Naive B cell (primary cell): ENCODE data around the gene USP32. TPM values are rescaled to one million over a fixed set of nuclear protein-coding genes. Genes with fewer than 3 reads are reported as not detected.

Experiments
- ATAC-seq, 2 donors: fragments of 150-1000 bp; cut with Tn5 transposase; 2 replicates each; pipeline ENCODE4 v1.10.0; 2021; ENCODE audit warnings: low read depth in 2 of 2, mild to moderate bottlenecking in 2 of 2, moderate library complexity in 2 of 2
- DNase-seq: peaks from one replicate; pipeline ENCODE4 v3.0.0; 2022
- H3K27ac Mint-ChIP-seq, 6 donors: one replicate each; pipeline ENCODE4 v1.8.0; 2020 to 2022; ENCODE audit warnings: mild to moderate bottlenecking in 6 of 6, mixed read lengths in 6 of 6, moderate library complexity in 5 of 6, inconsistent platforms in 2 of 6
- H3K27me3 Mint-ChIP-seq, 3 donors: one replicate each; pipeline ENCODE4 v1.8.0; 2021 to 2022; ENCODE audit warnings: mixed read lengths in 3 of 3, mild to moderate bottlenecking in 1 of 3
- H3K36me3 Mint-ChIP-seq, 2 donors: one replicate each; pipeline ENCODE4 v1.8.0; 2020 to 2022; ENCODE audit warnings: mixed read lengths in 2 of 2, inconsistent platforms in 1 of 2, mild to moderate bottlenecking in 1 of 2
- H3K4me1 Mint-ChIP-seq, 3 donors: one replicate each; pipeline ENCODE4 v1.8.0; 2020 to 2022; ENCODE audit warnings: mixed read lengths in 3 of 3, inconsistent platforms in 1 of 3, mild to moderate bottlenecking in 1 of 3, moderate library complexity in 1 of 3
- H3K4me3 Mint-ChIP-seq, 8 donors: one replicate each; pipeline ENCODE4 v1.8.0; 2020 to 2022; ENCODE audit warnings: mild to moderate bottlenecking in 8 of 8, mixed read lengths in 8 of 8, moderate library complexity in 8 of 8, inconsistent platforms in 2 of 8
- H3K9me3 Mint-ChIP-seq, 7 donors: one replicate each; pipeline ENCODE4 v1.8.0; 2020 to 2022; ENCODE audit warnings: mixed read lengths in 7 of 7, mild to moderate bottlenecking in 5 of 7, inconsistent platforms in 2 of 7, moderate library complexity in 1 of 7
- polyA plus RNA-seq, 6 donors: library from polyadenylated mRNA; unstranded; fragments of 300-500 nt; fragmentation: Illumina TruSeq; gene quantifications; one replicate each; pipeline ENCODE4 v1.2.3, GENCODE V29; 2021; ENCODE audit warnings: low read depth in 6 of 6

The USP32 gene
- polyA plus RNA-seq, 6 donors from 2014 or later: 7.3 to 16.2 (median 14.1) TPM; not detected in 1

DNA sequence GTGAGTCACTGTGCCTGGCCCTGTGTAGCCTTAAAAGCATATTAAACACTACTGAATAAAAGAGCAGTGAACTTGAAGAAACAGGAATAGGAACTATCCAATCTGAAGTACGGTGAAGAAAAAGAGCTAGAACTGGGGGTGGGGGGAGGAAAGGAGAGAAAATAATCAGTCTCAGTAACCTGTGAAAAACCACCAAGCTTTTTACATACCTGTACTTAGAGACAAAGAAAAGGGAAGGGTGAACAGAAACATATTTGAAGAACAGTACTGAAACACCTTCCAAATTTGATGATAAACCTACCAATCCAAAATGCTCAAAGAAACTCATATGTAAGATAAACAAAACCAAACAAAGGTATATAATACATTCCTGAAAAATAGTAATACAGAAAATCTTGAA, 77.5 kb downstream of the USP32 start:
- H3K4me1 Mint-ChIP-seq: peaks cover 16 to 32% (median 28%) of the 10 kb centered on the region in 3 donors
- no peaks in the 10 kb centered on the region for H3K27me3 Mint-ChIP-seq
- peak overlapping the region in 2 of 8 donors; percentile 13 to 30 for H3K4me3 Mint-ChIP-seq
- DNase-seq (no peak), ATAC-seq (no peak)
- no peaks in the 10 kb centered on the region for H3K9me3 Mint-ChIP-seq
- peaks cover 0 to 10% of the 10 kb centered on the region in 2 donors for H3K36me3 Mint-ChIP-seq
- H3K27ac Mint-ChIP-seq: peak overlapping the region in 5 of 6 donors; percentile 7 to 85 (median 74)

GRCh38 chr17:60311936-60312335, 80.0 kb downstream of the USP32 start:
- no peaks in the 10 kb centered on the region for H3K9me3 Mint-ChIP-seq
- DNase-seq (no peak), ATAC-seq (no peak)
- H3K4me3 Mint-ChIP-seq: no peak overlapping the region
- H3K27me3 Mint-ChIP-seq: no peaks in the 10 kb centered on the region
- H3K4me1 Mint-ChIP-seq: peaks cover 16 to 36% (median 31%) of the 10 kb centered on the region in 3 donors
- peak overlapping the region in 1 of 6 donors; percentile 64 for H3K27ac Mint-ChIP-seq
- H3K36me3 Mint-ChIP-seq: peaks cover 0 to 9% of the 10 kb centered on the region in 2 donors

DNA sequence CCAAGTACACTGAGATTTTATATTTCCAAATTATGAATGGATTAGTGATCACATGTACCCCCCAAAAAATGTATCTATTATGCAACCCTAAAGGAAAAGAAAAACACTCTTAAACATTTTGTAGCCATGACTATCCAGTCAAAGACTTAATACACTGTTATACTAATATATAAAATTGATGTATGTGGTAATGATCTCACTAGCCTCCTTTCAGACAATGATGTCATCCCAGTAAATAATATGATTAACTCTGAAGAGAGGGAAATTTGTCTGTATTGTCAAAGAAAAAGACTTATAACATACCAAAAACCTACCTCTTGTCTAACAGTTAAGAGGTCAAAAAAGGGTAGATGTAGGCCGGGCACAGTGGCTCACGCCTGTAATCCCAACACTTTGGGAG, 80.7 kb downstream of the USP32 start:
- ATAC-seq (no peak), DNase-seq (no peak)
- Mint-ChIP-seq H3K36me3 (peaks cover 0 to 7% of the 10 kb centered on the region in 2 donors), H3K4me3 (no peak overlapping the region), H3K4me1 (peaks cover 16 to 31% (median 31%) of the 10 kb centered on the region in 3 donors), H3K27ac (no peak overlapping the region), H3K9me3 (no peaks in the 10 kb centered on the region), H3K27me3 (no peaks in the 10 kb centered on the region)

DNA sequence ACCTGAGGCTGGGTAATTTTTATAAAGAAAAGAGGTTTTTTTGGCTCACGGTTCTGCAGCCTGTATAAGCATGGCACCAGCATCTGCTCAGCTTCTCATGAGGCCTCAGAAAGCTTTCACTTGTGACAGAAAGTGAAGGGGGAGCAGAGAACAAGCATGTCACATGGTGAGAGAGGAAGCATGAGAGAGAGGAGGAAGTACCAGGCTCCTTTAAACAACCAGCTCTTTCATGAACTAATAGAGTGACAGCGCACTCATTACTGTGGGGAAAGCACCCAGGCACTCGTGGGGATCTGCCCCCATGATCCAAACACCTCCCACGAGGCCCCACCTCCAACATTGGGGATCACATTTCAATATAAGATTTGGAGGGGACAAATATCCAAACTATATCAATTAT, 86.8 kb downstream of the USP32 start:
- peaks cover 0 to 8% (median 1%) of the 10 kb centered on the region in 7 donors for H3K9me3 Mint-ChIP-seq
- no peaks in the 10 kb centered on the region for H3K27me3 Mint-ChIP-seq
- H3K27ac Mint-ChIP-seq: peak overlapping the region; percentile 77 to 95 (median 95)
- H3K36me3 Mint-ChIP-seq: peaks cover 8 to 16% of the 10 kb centered on the region in 2 donors
- peak overlapping the region in 7 of 8 donors; percentile 35 to 84 (median 71) for H3K4me3 Mint-ChIP-seq
- DNase-seq (peak; percentile 55), ATAC-seq (peak; percentile 100)
- H3K4me1 Mint-ChIP-seq: peaks cover 16 to 27% (median 26%) of the 10 kb centered on the region in 3 donors

DNA sequence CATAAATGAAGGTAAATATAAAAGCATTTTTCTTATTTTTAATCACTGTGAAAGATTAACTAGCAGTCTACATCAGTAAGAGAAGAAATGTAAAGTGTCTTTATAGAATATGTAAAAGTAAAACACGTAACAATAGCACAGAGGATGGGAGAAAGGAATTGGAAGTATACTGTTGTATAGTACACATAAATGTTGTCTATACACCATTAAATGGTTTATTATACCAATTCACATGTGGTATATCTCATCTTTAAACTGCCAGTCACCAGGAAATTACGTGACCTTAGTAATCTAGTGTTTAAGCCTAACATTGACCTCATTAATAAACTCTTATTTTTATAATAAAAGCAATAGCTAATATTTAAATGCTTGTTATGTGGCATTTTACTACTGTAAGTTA, 87.4 kb downstream of the USP32 start:
- H3K27ac Mint-ChIP-seq: peak overlapping the region in 1 of 6 donors; percentile 33
- ATAC-seq (no peak), DNase-seq (no peak)
- H3K4me1 Mint-ChIP-seq: peaks cover 16 to 27% (median 20%) of the 10 kb centered on the region in 3 donors
- H3K27me3 Mint-ChIP-seq: no peaks in the 10 kb centered on the region
- peaks cover 8 to 16% of the 10 kb centered on the region in 2 donors for H3K36me3 Mint-ChIP-seq
- H3K9me3 Mint-ChIP-seq: peaks cover 0 to 8% (median 1%) of the 10 kb centered on the region in 7 donors
- H3K4me3 Mint-ChIP-seq: no peak overlapping the region

- Mint-ChIP-seq H3K4me3 (peak overlapping the region in 2 of 8 donors; percentile 5 to 9), H3K9me3 (peaks cover 0 to 8% (median 1%) of the 10 kb centered on the region in 7 donors), H3K36me3 (peaks cover 8 to 20% of the 10 kb centered on the region in 2 donors), H3K4me1 (peaks cover 16 to 27% (median 18%) of the 10 kb centered on the region in 3 donors), H3K27me3 (no peaks in the 10 kb centered on the region), H3K27ac (peak overlapping the region in 4 of 6 donors; percentile 19 to 70 (median 46))
- no peak for DNase-seq
- no peak for ATAC-seq
Measured at GRCh38 chr17:60303406-60304099, 88.4 kb downstream of the USP32 start.

DNA sequence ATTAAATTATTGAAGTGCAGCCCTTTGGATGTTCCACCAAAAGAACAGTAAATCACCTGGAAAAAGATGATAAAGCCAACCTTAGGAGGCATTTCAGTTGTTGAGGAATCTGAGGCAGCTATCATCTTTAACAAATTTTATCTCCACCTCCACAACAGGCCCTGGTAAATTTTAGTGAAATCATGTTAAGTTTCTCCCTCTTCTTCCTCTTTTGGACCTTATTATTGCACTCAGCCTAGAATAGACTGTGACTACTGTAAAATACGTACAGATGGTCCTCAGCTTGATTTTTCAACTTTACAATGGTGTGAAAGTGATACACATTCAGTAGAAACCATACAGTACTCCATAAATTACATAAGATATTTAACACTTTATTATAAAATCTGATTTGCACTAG, 90.3 kb downstream of the USP32 start:
- Mint-ChIP-seq H3K9me3 (peaks cover 0 to 8% (median 1%) of the 10 kb centered on the region in 7 donors), H3K27ac (peak overlapping the region in 4 of 6 donors; percentile 17 to 67 (median 24)), H3K4me1 (peaks cover 15 to 22% (median 16%) of the 10 kb centered on the region in 3 donors), H3K36me3 (peaks cover 8 to 20% of the 10 kb centered on the region in 2 donors), H3K4me3 (no peak overlapping the region), H3K27me3 (no peaks in the 10 kb centered on the region)
- DNase-seq (no peak), ATAC-seq (no peak)

DNA sequence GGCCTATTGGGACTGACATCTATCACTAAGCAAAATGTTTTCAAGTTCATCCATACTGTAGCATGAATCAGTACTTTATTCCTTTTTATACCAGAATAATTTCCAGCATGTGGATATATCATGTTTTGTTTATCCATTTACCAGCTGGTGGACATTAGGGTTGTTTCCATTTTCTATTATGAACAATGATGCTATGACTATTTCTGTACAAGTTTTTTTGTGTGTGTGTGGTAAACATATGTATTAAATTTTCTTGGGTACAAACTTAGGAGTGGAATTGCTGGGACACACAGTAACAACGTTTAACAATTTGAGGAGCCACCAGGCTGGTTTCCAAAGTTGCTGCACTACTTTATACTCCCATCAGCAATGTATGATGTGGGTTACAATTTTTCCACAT, 91.0 kb downstream of the USP32 start:
- Mint-ChIP-seq H3K36me3 (peaks cover 8 to 20% of the 10 kb centered on the region in 2 donors), H3K9me3 (peaks cover 0 to 8% (median 1%) of the 10 kb centered on the region in 7 donors), H3K27ac (no peak overlapping the region), H3K4me3 (no peak overlapping the region), H3K4me1 (peaks cover 15 to 26% (median 16%) of the 10 kb centered on the region in 3 donors), H3K27me3 (no peaks in the 10 kb centered on the region)
- ATAC-seq (no peak), DNase-seq (no peak)

DNA sequence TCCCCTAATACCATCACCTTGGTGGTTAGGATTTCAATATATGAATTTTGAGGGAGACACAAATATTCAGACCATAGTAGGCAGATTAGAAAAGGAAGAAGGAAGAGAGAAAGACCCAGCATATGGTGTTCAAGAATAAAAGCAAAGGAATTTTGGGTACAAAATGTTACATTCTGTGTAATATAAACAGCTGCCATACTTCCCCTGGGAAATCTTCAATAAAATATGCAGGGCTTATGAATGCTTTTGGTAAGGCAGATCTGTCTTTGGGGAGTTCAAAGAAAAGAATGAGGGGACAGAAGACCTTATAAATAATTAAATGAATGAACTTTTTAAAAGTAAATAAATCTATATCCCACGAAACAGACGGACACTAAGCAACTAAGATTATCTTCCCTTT, 91.9 kb downstream of the USP32 start:
- ATAC-seq (no peak), DNase-seq (no peak)
- H3K4me1 Mint-ChIP-seq: peaks cover 6 to 20% (median 8%) of the 10 kb centered on the region in 3 donors
- H3K27me3 Mint-ChIP-seq: no peaks in the 10 kb centered on the region
- peaks cover 0 to 6% (median 1%) of the 10 kb centered on the region in 7 donors for H3K9me3 Mint-ChIP-seq
- no peak overlapping the region for H3K27ac Mint-ChIP-seq
- H3K36me3 Mint-ChIP-seq: peaks cover 8 to 17% of the 10 kb centered on the region in 2 donors
- H3K4me3 Mint-ChIP-seq: no peak overlapping the region

- DNase-seq (no peak), ATAC-seq (no peak)
- peaks cover 0 to 20% of the 10 kb centered on the region in 2 donors for H3K36me3 Mint-ChIP-seq
- no peaks in the 10 kb centered on the region for H3K9me3 Mint-ChIP-seq
- H3K4me3 Mint-ChIP-seq: no peak overlapping the region
- H3K27ac Mint-ChIP-seq: no peak overlapping the region
- H3K27me3 Mint-ChIP-seq: no peaks in the 10 kb centered on the region
- H3K4me1 Mint-ChIP-seq: peaks cover 0 to 9% (median 0%) of the 10 kb centered on the region in 3 donors
Measured at GRCh38 chr17:60297760-60298401, 94.1 kb downstream of the USP32 start.

DNA sequence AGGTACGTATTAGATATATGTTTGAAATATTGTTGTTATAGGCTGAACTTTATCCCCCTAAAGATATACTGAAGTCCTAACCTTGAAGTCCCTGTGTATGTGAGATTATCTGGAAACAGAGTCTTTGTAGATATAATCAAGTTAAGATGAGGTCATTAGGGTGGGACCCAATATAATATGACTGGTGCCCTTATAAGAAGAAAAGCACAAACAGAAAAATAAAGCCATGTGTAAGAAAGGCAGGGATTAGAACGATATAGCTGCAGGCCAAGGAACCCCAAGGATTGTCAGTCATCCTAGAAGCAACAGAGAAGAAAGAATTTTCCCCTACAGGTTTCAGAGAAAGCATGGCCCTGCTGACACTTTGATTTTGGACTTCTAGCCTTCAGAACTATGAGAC, 95.8 kb downstream of the USP32 start:
- Mint-ChIP-seq H3K4me3 (no peak overlapping the region), H3K27me3 (no peaks in the 10 kb centered on the region), H3K36me3 (peaks cover 0 to 21% of the 10 kb centered on the region in 2 donors), H3K9me3 (no peaks in the 10 kb centered on the region), H3K4me1 (peaks cover 5 to 23% (median 12%) of the 10 kb centered on the region in 3 donors), H3K27ac (peak overlapping the region in 2 of 6 donors; percentile 14 to 41)
- no peak for ATAC-seq
- no peak for DNase-seq

GRCh38 chr17:60293580-60294335, 98.2 kb downstream of the USP32 start:
- no peaks in the 10 kb centered on the region for H3K9me3 Mint-ChIP-seq
- no peak for DNase-seq
- H3K27ac Mint-ChIP-seq: no peak overlapping the region
- no peaks in the 10 kb centered on the region for H3K27me3 Mint-ChIP-seq
- H3K4me1 Mint-ChIP-seq: peaks cover 5 to 23% (median 12%) of the 10 kb centered on the region in 3 donors
- peaks cover 0 to 23% of the 10 kb centered on the region in 2 donors for H3K36me3 Mint-ChIP-seq
- H3K4me3 Mint-ChIP-seq: no peak overlapping the region
- no peak for ATAC-seq

GRCh38 chr17:60292697-60293096, 99.2 kb downstream of the USP32 start:
- Mint-ChIP-seq H3K27ac (no peak overlapping the region), H3K9me3 (no peaks in the 10 kb centered on the region), H3K36me3 (peaks cover 0 to 23% of the 10 kb centered on the region in 2 donors), H3K27me3 (no peaks in the 10 kb centered on the region), H3K4me3 (no peak overlapping the region), H3K4me1 (peaks cover 5 to 23% (median 12%) of the 10 kb centered on the region in 3 donors)
- no peak for DNase-seq
- no peak for ATAC-seq
